GM21737 (cell line): Measurements from ENCODE around the gene APP.

Experiments
- ATAC-seq: cut with Tn5 transposase; IDR thresholded peaks from one replicate; pipeline ENCODE4 v1.9.1; 2021; ENCODE audit warnings: mild to moderate bottlenecking, moderate library complexity; ENCODE audit not compliant: unreplicated experiment

The APP gene

DNA sequence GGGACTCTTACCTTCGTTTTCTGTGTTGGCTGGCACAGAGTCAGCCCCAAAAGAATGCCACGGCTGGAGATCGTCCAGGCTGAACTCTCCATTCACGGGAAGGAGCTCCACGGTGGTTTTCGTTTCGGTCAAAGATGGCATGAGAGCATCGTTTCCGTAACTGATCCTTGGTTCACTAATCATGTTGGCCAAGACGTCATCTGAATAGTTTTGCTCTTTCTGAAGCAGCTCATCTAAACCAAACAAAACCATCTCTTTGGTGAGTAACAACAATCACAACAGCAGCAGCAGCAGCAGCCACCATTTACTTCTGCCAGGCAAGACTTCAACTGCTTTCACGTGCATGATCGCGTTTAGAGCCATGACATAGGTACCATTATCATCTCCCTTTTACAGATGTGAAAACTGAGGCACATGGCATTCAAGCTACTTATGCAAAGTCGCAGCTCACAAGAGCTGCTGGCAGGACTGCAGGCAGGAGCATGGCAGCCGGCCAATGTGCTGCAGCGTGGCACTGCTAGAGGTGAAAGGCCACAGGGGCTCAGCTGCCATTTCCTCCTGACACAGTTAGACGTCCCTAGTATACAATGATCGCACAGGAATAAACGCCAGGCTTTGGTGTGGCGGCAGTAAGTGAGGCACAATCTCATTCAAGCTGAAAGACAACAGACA, 258.7 kb downstream of the APP start:
- ATAC-seq, result no peak

DNA sequence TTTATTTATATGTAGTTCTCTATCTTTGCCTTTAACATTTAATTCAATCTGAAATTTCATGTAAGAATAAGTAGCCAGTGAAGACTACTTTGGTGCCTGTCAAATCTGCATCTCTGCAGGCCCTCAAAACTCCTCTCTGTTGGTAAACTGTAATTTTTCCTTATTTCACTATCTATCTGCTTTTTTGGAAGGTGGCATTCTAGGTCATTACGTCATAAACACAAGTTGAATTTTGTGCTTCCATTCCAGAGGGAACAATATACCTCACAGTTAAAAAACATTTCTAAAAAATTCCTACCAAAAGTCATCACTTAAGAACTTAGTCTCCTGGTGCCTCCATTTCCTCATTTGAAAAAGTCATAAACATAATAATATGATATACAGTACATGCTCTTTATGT, 259.8 kb downstream of the APP start:
- no peak for ATAC-seq

DNA sequence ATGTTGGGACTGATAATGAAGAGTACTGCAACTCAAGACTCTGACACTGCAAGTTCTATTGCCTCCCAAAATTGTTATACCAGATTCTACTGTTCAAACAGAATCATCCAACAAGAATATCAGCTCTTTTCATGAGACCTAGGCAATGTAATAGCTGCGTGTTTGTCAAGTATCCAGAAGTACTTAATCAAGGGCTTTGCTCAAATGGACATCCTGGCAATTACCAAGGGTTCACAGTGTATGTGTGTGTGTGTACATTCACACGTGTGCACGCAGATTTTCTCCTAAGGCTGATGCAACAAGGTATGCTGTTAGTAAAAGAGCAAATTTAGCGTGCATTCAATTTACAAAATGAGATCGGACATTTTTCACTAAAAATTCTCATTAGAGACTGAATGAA, 261.2 kb downstream of the APP start:
- no peak for ATAC-seq

DNA sequence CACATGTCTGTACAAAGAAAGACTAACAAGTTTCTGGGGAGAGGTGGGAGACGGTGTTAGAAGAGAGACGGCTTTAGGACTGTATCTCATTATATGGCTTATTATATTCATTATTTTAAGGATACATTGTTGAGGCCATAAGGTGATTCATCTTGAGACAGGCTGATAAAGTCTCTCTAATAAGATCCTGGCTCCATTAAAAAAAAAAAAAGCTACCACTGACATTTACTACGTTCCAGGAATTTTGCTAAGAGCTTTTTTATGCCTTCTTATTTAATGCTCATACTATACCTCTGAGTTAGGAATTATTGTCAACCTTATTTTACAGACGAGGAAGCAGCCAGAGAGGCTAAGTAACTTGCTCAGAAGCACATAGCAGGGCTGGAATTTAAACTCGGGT, 262.1 kb downstream of the APP start:
- ATAC-seq, result no peak

DNA sequence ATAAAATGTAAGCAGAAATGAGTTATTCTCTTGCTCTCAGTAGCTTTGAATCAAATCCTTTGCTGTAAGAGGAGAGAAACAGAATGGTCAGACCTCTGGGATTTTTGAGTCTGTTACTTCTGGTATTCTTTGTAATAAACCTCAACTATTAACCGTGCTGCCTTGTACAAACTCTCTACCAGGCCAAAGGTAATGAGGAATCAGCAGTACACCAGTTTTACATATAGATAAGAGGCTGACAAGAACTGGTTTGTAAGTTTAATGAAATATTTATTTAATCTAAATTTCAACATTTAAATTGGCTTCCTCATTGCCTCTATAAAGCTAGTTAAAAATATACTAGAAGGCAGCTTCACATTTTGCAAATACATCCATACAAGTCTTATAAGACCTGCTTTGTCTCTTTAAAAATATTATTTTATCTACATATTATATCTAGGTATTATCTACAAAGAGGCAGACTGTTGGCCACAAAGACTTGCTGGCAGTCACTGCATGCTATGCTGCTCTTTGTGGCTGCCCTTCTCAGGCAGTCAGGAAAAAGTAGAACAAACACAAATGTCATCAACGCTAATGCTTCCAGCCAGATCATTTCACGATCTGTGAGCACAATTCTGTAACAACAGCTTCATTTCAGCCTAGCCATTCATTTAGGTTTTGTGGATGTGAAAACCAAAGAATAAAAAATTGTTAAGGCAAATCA, 262.8 kb downstream of the APP start:
- no peak for ATAC-seq

DNA sequence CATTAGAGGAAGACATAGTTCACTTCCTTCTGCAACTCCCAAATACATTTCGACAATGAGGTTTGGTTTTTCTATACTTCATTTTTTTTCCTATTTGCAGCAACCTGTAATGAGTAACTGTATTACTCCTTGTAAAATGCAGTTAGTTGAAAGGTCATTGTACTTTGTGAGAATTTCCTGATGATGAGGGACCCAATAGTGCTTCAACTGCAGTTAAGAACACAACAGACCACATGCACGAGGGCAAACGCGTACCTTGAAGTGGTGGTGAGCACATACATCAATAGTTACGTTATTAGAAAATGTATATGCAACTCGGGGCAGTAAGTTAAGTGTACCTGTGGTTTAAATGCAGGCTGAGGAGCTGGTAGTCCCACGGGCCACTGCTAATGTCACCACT, 264.0 kb downstream of the APP start:
- ATAC-seq, result no peak

DNA sequence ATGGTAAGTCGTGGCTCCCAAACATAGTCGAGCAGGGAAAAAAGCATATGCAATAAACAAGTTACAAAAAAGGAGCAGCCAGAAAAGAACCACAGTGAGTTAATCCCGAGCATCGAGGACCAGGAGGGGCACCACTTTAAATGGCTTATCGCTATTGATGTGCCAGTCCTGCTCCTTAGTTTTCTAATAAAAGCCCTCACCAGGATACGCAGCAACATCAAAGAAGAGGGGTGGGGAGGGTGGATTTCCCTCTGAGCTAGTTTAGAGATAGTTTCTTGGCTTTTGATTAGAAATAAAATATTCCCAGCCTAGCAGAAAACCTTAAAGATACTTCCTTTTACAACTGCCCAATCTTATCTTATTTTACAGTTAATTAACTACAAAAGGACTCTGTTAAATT, 265.4 kb downstream of the APP start:
- no peak for ATAC-seq

DNA sequence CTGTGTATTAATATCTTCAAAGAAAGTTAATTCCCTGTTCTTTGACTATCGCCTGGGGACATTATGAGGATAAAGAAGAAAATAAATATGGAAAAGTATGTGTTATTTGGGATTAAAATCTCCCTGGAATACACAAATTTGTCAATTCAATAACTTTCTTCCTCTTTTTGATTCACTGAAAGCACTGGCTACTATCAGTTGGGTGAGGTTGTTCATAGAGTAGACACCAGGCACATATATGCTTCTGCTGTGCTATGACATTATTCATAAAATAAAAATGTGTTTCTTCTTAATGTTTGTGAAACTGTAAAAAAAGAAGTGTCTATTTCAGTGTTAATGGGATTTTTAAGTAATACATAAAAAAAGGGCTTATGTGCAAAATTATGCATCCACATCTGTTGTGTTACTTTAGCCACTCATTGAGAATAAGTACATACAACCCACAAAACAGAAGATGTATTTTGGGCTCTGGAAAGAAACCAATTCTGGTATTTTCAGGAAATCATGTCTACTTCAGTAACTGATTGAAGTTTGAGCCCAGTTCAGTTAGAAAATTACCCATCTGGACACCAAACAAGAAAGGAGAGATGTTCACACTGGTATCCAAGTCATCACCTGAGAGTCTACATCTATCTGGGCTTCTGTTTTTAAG, 266.4 kb downstream of the APP start:
- ATAC-seq, result no peak

DNA sequence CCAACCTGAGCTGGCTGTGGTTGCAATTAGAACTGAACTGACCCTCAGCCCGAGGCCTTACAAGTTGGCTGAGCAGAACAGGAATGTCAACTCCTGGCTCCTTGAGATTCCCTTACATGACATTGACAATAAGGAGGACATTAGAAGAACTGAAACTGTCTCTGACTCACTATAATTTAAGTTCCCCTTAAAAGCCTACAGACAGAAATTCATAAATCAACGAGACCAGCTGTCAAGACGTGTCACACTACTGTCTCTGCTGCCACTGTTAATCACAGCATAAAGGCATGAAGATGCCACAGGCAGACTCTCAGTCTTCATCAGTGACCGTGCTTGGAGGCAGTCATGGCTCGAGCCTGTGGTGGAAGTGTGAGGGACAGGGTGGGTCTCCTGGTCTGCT, 267.0 kb downstream of the APP start:
- peak; percentile 52 for ATAC-seq

DNA sequence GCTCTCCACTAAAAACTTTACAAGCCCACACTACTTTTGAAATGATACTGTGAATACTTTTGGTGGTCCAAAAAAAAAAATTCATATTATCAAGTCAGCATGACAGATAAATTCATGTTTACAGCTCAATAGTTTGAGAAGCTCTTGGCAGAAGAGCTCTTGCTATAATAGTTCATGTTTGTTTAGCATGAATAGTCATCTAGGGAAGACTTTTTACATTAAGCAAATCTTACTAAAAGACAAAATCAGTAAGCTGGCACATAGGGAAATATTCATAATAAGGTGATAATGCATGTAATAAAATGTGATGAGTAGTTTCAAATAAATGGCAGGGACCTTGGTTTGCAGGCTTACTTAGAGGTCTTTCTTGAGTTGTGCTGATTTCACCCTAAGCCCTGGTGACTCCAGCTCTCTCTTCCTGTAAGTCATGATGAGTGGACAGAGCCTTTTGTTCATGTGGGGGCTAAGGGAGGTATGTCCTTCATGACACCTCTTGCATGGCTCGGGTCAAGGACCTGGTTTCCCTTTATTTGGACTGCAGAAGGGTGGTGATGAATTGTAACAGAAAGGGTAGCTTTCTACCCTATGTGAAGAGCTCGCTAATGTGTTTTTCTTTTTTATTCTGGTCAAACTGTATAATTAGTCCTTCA, 269.1 kb downstream of the APP start:
- no peak for ATAC-seq

DNA sequence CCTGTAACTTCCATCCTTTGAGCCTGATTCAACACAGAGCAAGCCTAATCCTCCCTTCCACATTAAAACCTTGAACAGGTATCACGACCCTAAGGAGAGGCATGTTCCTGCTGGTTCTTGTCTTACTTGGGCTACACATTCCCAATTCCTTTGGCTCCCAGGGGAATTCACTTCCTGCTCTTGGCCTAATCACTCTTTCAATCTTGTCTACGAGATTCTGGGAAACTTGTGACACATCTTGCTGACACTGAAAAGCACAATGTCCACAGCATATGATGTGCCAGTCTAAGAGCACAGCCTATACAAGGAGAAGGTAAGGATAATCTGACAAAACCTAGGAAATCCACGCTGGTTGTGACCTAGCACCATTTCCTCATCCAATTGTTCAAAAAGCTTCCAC, 271.9 kb downstream of the APP start:
- no peak for ATAC-seq

DNA sequence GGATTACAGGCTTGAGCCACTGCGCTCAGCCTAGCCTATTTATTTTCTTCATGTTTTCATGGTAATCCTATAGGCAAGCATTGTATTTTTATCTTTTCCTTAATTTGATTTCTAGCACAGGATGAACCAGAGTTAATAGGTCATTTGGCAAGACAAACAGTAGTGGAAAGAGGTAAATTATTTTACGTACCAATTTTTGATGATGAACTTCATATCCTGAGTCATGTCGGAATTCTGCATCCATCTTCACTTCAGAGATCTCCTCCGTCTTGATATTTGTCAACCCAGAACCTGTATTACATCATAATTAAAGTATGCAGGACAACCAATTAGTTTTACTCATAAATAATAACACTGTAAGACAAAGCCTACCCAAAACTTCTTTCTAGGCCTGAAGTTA, 273.2 kb downstream of the APP start:
- ATAC-seq, result no peak

DNA sequence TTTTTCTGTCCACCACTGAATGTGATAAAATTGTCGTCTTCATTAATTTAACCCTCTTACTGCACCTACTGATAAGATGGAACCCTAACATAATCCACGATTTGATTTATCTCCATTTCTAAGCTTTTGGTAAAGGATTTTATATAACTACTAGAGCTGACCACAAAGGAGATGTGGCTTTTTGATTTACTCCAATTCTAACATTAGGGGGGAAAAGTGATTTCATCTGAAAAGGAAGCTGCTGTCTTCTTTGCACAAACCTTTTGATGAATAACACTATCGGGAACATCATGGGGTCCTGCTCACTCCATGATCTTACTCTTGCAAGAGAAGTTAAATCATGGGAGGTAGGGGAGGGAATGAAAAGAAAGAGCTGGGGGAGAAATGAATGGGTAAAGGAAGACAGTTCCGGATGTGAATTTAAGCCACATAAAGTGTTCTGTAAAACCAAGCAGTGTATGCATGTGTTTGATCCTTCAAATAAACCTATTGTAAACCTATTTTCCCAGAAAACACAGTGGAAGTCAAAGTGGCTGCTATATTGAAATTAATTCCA, 274.0 kb downstream of the APP start:
- no peak for ATAC-seq

DNA sequence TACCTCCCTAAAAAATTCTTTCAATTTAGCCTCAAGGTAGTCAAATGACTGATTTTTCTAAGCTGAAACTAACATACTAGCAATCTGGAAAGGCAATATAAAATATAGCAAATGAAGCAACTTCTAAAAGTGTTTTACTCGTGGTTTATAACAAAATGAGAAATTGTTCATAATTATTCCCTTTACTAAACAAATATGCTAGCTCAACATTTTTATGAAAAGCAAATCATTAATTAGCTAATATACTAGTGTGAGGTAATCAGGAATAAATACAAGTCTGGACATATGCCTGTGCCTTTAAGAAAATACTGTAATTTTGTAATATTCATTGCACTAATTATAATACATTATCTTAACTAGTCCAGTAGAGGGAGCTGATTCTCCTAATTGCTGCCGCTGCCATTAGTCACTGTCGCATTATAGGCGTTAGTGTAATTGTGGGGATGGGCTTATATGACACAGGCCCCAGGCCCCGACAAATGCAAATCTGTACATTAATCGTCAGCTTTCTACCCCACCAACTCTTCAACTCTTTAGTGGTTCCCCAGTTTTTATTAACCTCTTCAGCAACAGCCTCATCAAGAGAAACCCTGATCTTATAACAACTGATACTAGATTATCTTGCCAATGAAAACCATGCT, 274.9 kb downstream of the APP start:
- peak; percentile 80 for ATAC-seq

DNA sequence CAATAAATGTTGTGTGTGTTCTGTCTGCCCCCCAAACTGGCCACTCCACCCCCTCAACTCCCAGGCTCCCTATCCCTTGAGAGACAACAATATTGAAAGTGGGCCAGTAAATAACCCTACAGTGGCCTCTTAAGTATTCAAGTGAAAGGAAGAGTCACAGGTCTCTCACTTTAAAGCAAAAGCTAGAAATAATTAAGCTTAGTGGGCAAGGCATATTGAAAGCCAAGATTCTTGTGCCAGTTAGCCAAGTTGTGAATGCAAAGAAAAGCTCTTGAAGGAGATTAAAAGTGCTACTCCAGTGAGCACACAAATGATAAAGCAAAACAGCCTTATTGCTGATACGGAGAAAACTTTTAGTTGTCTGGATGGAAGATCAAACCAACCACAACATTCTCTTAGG, 277.4 kb downstream of the APP start:
- no peak for ATAC-seq

DNA sequence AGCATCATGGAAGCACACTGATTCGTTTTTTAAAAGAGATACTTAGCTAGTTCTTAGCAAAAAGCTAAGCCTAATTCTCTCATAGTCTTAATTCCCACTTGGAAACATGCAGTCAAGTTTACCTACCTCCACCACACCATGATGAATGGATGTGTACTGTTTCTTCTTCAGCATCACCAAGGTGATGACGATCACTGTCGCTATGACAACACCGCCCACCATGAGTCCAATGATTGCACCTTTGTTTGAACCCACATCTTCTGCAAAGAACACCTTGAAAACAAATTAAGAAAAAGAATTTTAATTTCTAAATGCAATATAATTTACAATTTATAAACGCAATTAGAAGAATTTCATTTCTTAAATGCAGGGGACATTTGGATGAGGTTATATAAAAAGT, 279.0 kb downstream of the APP start:
- ATAC-seq, result no peak

DNA sequence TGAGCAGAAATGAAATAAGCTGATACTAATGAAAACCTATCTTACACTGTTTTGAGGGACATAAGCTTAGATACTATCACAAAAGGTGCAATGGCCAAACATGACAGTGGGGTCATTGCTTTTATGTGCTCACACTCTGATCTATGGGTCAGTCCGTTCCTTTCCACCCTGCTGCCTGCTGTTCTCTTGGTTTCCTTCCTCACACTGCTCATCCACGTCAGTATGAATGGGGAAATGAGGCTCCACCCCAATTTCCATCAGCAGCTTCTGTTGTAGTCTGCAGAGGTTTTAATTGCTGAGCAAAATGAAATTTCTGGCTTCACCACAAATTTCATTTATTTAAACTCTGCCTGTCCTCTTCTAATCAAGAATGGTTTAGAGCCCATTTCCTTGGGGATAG, 280.6 kb downstream of the APP start:
- ATAC-seq, result no peak

DNA sequence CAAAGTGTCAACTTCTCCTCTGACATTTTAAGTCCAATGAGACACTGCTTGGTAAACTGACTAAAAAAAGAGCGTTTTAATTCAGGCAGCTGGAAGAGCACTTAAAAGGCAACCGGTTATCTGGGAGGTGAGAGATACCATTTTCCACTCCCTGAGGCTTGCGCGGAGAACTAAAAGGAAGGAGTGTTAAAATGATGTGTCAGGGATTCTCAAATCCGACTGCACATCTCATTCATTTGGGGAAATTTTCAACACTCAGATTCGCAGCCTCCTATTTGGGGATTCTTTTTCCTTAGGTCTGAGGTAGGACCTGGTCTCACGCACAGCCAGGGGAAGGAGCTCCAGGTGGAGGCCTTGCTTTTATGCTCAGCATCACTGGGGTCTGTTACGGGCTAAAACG, 281.9 kb downstream of the APP start:
- no peak for ATAC-seq

DNA sequence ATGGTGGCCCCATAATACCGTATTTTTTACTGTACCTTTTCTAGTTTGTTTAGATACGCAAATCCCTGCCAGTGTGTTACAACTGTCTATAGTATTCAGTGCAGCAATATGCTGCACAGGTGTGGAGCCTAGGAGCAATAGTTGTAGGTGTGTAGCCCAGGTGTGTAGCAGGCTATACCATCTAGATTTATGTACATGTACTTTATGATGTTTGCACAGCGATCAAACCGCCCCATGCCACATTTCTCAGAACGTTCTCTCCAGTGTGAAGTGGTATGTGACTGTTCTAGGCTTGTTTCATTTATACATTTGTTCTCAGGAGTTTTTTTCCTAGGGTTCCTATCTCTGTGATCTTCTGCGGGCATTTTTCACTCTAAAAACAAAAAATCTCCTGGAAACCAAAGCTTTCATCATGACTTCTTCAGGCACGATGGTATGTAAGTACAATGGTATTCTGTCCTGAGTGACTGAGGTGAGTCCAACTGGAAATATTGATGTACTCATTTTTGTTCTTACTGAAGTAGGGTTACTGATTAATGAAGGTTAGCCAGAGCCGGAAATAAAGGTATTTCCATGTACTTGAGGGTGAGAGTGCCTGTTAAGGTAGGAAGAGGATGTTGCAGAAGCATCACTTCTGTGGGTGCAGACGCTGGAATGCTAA, 282.8 kb downstream of the APP start:
- ATAC-seq, result no peak

DNA sequence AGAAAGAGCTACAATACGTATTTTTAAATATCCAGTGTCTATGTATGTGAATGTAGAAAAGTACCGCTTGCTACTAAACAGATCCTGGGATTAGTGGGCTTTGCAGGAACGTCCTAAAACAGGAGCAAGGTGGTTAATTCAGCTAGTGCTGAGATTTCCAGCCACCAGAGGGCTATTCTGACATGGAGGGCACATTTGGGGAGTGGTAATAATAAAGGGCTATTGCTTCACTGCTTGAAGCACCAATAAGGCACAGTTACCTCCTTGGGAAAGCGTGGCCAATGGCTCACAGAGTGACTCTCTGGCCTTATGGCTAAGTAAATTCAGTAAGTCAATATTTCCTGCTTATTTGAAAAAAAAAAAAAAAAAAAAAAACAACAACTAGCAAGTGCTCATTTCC, 283.4 kb downstream of the APP start:
- ATAC-seq, result no peak

DNA sequence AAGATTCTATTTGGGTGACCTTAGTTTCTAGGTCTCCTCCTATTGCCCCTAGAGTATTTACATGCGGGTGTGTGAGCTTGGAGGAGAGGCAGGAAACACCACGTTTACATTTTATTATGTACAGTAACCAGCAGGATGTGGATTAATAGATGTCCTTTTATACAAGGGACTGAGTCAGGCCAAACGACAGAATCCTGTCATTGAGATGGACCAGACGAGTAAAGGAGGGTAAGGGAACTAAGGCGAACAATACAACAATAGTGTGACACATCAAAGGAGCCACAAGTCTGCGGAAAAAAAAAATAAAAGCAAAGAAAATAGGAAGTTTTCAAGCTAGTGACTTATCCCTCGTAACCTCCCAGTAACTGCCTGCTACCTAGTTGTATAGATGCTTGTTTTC, 284.7 kb downstream of the APP start:
- no peak for ATAC-seq
